ENCODE measurements around the gene LRP1B. TPM values are rescaled to one million over a fixed set of nuclear protein-coding genes. Genes with fewer than 3 reads are reported as not detected.
A peak's percentile ranks its signal among the peaks of the same experiment; 100 is the strongest.

Gene LRP1B
- total RNA-seq, 1 experiment from 2014 or later, result 0.11 TPM

- DNase-seq (ENCODE audit: low read depth), result no peak
Measured at GRCh38 chr2:141162314-141162713, 968.5 kb downstream of the LRP1B start.

- no peak for DNase-seq (ENCODE audit: low read depth)
Measured at GRCh38 chr2:141151611-141152286, 979.1 kb downstream of the LRP1B start.

GRCh38 chr2:141142025-141142424 is 988.8 kb downstream of the LRP1B start:
- DNase-seq (ENCODE audit: low read depth), result no peak

GRCh38 chr2:141137122-141137693 is 993.6 kb downstream of the LRP1B start:
- no peak for DNase-seq (ENCODE audit: low read depth)

- DNase-seq (ENCODE audit: low read depth), result no peak
Measured at GRCh38 chr2:141133883-141134282, 996.9 kb downstream of the LRP1B start.

- DNase-seq (ENCODE audit: low read depth), result no peak
Measured at GRCh38 chr2:141125432-141125831, 1005.4 kb downstream of the LRP1B start.

- DNase-seq (ENCODE audit: low read depth), result no peak
Measured at GRCh38 chr2:141118836-141119235, 1012.0 kb downstream of the LRP1B start.

GRCh38 chr2:141113301-141113700 is 1017.5 kb downstream of the LRP1B start:
- no peak for DNase-seq (ENCODE audit: low read depth)

GRCh38 chr2:141109633-141110032 is 1021.2 kb downstream of the LRP1B start:
- peak; percentile 37 for DNase-seq (ENCODE audit: low read depth)

GRCh38 chr2:141105763-141106162 is 1025.1 kb downstream of the LRP1B start:
- peak; percentile 13 for DNase-seq (ENCODE audit: low read depth)

GRCh38 chr2:141103216-141103615 is 1027.6 kb downstream of the LRP1B start:
- no peak for DNase-seq (ENCODE audit: low read depth)

GRCh38 chr2:141079231-141079630 is 1051.6 kb downstream of the LRP1B start:
- DNase-seq (ENCODE audit: low read depth), result no peak

- no peak for DNase-seq (ENCODE audit: low read depth)
Measured at GRCh38 chr2:141075753-141076152, 1055.1 kb downstream of the LRP1B start.

GRCh38 chr2:141068053-141068682 is 1062.6 kb downstream of the LRP1B start:
- DNase-seq (ENCODE audit: low read depth), result no peak

- no peak for DNase-seq (ENCODE audit: low read depth)
Measured at GRCh38 chr2:141065042-141065441, 1065.8 kb downstream of the LRP1B start.

- DNase-seq (ENCODE audit: low read depth), result no peak
Measured at GRCh38 chr2:141063406-141063805, 1067.4 kb downstream of the LRP1B start.

- DNase-seq (ENCODE audit: low read depth), result no peak
Measured at GRCh38 chr2:141062443-141062842, 1068.4 kb downstream of the LRP1B start.

GRCh38 chr2:141062031-141062430 is 1068.8 kb downstream of the LRP1B start:
- no peak for DNase-seq (ENCODE audit: low read depth)

- no peak for DNase-seq (ENCODE audit: low read depth)
Measured at GRCh38 chr2:141058556-141058955, 1072.3 kb downstream of the LRP1B start.

- peak; percentile 54 for DNase-seq (ENCODE audit: low read depth)
Measured at GRCh38 chr2:141055531-141055930, 1075.3 kb downstream of the LRP1B start.

- no peak for DNase-seq (ENCODE audit: low read depth)
Measured at GRCh38 chr2:141048951-141049350, 1081.9 kb downstream of the LRP1B start.

GRCh38 chr2:141041281-141041680 is 1089.5 kb downstream of the LRP1B start:
- no peak for DNase-seq (ENCODE audit: low read depth)

GRCh38 chr2:141038341-141038740 is 1092.5 kb downstream of the LRP1B start:
- peak; percentile 17 for DNase-seq (ENCODE audit: low read depth)

Data from LHCN-M2 (cell line).